Stimulated activated CD8-positive, alpha-beta memory T cell treated with anti-CD3 and anti-CD28 coated beads, Interleukin-4, amount 100 ng/mL, for 1 hour (primary cell): Measurements from ENCODE around the gene CDH4.

Experiments used
- DNase-seq, 2 donors: peaks; one replicate each; pipeline ENCODE4 v3.0.0-alpha.2; 2020; ENCODE audit warnings: low read depth in 2 of 2, low spot score in 1 of 2

CDH4 gene

GRCh38 chr20:61830241-61830930 lies 578.3 kb downstream of the CDH4 start:
- no peak for DNase-seq

GRCh38 chr20:61830991-61831390 lies 578.9 kb downstream of the CDH4 start:
- DNase-seq = no peak

GRCh38 chr20:61832181-61832580 lies 580.1 kb downstream of the CDH4 start:
- no peak for DNase-seq

GRCh38 chr20:61833807-61834610 lies 581.9 kb downstream of the CDH4 start:
- DNase-seq = no peak

- DNase-seq = no peak
These were observed 583.2 kb downstream of the CDH4 start for GRCh38 chr20:61835301-61835700.

GRCh38 chr20:61835791-61836350 lies 583.8 kb downstream of the CDH4 start:
- no peak for DNase-seq

GRCh38 chr20:61837200-61837599 lies 585.1 kb downstream of the CDH4 start:
- no peak for DNase-seq

- DNase-seq = no peak
These were observed 587.3 kb downstream of the CDH4 start for GRCh38 chr20:61839223-61839911.

GRCh38 chr20:61839912-61840778 lies 588.1 kb downstream of the CDH4 start:
- no peak for DNase-seq

GRCh38 chr20:61840779-61841455 lies 588.9 kb downstream of the CDH4 start:
- no peak for DNase-seq

- no peak for DNase-seq
These were observed 589.5 kb downstream of the CDH4 start for GRCh38 chr20:61841551-61841950.

- no peak for DNase-seq
These were observed 589.9 kb downstream of the CDH4 start for GRCh38 chr20:61841966-61842365.

GRCh38 chr20:61844621-61845020 lies 592.6 kb downstream of the CDH4 start:
- no peak for DNase-seq

- no peak for DNase-seq
These were observed 593.2 kb downstream of the CDH4 start for GRCh38 chr20:61845233-61845671.

GRCh38 chr20:61846074-61846473 lies 594.0 kb downstream of the CDH4 start:
- DNase-seq = no peak

GRCh38 chr20:61846741-61847419 lies 594.8 kb downstream of the CDH4 start:
- DNase-seq = no peak

- DNase-seq = no peak
These were observed 595.3 kb downstream of the CDH4 start for GRCh38 chr20:61847420-61847748.

- DNase-seq = no peak
These were observed 595.9 kb downstream of the CDH4 start for GRCh38 chr20:61847986-61848385.

GRCh38 chr20:61848851-61849250 lies 596.8 kb downstream of the CDH4 start:
- no peak for DNase-seq

- no peak for DNase-seq
These were observed 597.3 kb downstream of the CDH4 start for GRCh38 chr20:61849376-61849775.
